Neural crest cell (in vitro differentiated cells): ENCODE data around the gene CABP4. TPM values are rescaled to one million over a fixed set of nuclear protein-coding genes. Genes with fewer than 3 reads are reported as not detected.
A peak's percentile ranks its signal among the peaks of the same experiment; 100 is the strongest.

Experiments used
- DNase-seq: peaks from one replicate; pipeline ENCODE4 v3.0.0; 2021; ENCODE audit warnings: low read depth, mixed read lengths, low spot score
- H3K27ac Mint-ChIP-seq: one replicate; pipeline ENCODE4 v1.8.0; 2021; ENCODE audit warnings: mild to moderate bottlenecking, mixed read lengths; ENCODE audit not compliant: unreplicated experiment
- H3K27me3 Mint-ChIP-seq: 2 replicates; pipeline ENCODE4 v1.8.0; 2021; ENCODE audit warnings: low read depth, mild to moderate bottlenecking, mixed read lengths
- H3K36me3 Mint-ChIP-seq: 2 replicates; pipeline ENCODE4 v1.8.0; 2021; ENCODE audit warnings: low read depth, mild to moderate bottlenecking, mixed read lengths
- H3K4me1 Mint-ChIP-seq: 2 replicates; pipeline ENCODE4 v1.8.0; 2021; ENCODE audit warnings: mixed read lengths
- H3K4me3 Mint-ChIP-seq: one replicate; pipeline ENCODE4 v1.8.0; 2021; ENCODE audit warnings: mild to moderate bottlenecking, mixed read lengths
- H3K9me3 Mint-ChIP-seq: 2 replicates; pipeline ENCODE4 v1.8.0; 2021; ENCODE audit warnings: mixed read lengths
- CTCF ChIP-seq: fragments of 200-600 bp; sonication (generic); conservative IDR thresholded peaks from 2 replicates; pipeline ENCODE4 v1.5.0; 2021; ENCODE audit warnings: antibody characterized with exemption, mild to moderate bottlenecking
- total RNA-seq: library from RNA; stranded (reverse); gene quantifications from 2 replicates; pipeline ENCODE4 v1.2.1, GENCODE V29; 2021

The CABP4 gene
- total RNA-seq, 1 donor from 2014 or later = not detected

GRCh38 chr11:67497656-67498291 lies 42.6 kb downstream of the CABP4 start:
- H3K9me3 Mint-ChIP-seq = no peaks in the 10 kb centered on the region

GRCh38 chr11:67498544-67498972 lies 43.4 kb downstream of the CABP4 start:
- no peak overlapping the region for H3K27ac Mint-ChIP-seq
- no peak overlapping the region for H3K4me3 Mint-ChIP-seq
- no peaks in the 10 kb centered on the region for H3K27me3 Mint-ChIP-seq
- TF ChIP-seq CTCF = no peak
- H3K36me3 Mint-ChIP-seq = peaks cover 12% of the 10 kb centered on the region
- no peak for DNase-seq
- H3K9me3 Mint-ChIP-seq = no peaks in the 10 kb centered on the region
- peaks cover 7% of the 10 kb centered on the region for H3K4me1 Mint-ChIP-seq

More at GRCh38 chr11:67497656-67498291, 42.6 kb downstream of the CABP4 start:
- peaks cover 2% of the 10 kb centered on the region for H3K4me1 Mint-ChIP-seq
- no peak for TF ChIP-seq CTCF
- no peaks in the 10 kb centered on the region for H3K27me3 Mint-ChIP-seq
- H3K4me3 Mint-ChIP-seq = no peak overlapping the region
- H3K36me3 Mint-ChIP-seq = peaks cover 12% of the 10 kb centered on the region
- DNase-seq = no peak
- H3K27ac Mint-ChIP-seq = no peak overlapping the region

GRCh38 chr11:67499808-67500483 lies 44.8 kb downstream of the CABP4 start:
- DNase-seq = no peak
- H3K27ac Mint-ChIP-seq = no peak overlapping the region
- TF ChIP-seq CTCF = no peak
- H3K9me3 Mint-ChIP-seq = no peaks in the 10 kb centered on the region
- no peaks in the 10 kb centered on the region for H3K27me3 Mint-ChIP-seq
- H3K4me1 Mint-ChIP-seq = peaks cover 9% of the 10 kb centered on the region
- no peak overlapping the region for H3K4me3 Mint-ChIP-seq
- H3K36me3 Mint-ChIP-seq = peaks cover 12% of the 10 kb centered on the region

- Mint-ChIP-seq H3K4me3 (peak overlapping the region; percentile 48), H3K9me3 (no peaks in the 10 kb centered on the region), H3K27ac (no peak overlapping the region), H3K36me3 (peaks cover 12% of the 10 kb centered on the region), H3K27me3 (no peaks in the 10 kb centered on the region), H3K4me1 (peaks cover 11% of the 10 kb centered on the region)
- no peak for TF ChIP-seq CTCF
- DNase-seq = no peak
These were observed 45.3 kb downstream of the CABP4 start for GRCh38 chr11:67500484-67500821.

GRCh38 chr11:67500831-67501715 lies 45.9 kb downstream of the CABP4 start:
- peaks cover 12% of the 10 kb centered on the region for H3K36me3 Mint-ChIP-seq
- H3K27me3 Mint-ChIP-seq = no peaks in the 10 kb centered on the region
- peaks cover 15% of the 10 kb centered on the region for H3K4me1 Mint-ChIP-seq
- no peak for TF ChIP-seq CTCF
- H3K9me3 Mint-ChIP-seq = no peaks in the 10 kb centered on the region
- peak overlapping the region; percentile 48 for H3K4me3 Mint-ChIP-seq
- H3K27ac Mint-ChIP-seq = no peak overlapping the region
- DNase-seq = no peak
